B cell (primary cell): Measurements from ENCODE around the gene APP. TPM values are rescaled to one million over a fixed set of nuclear protein-coding genes. Genes with fewer than 3 reads are reported as not detected.

Experiments
- ATAC-seq: fragments of 200-7000 bp; cut with Tn5 transposase; one replicate; pipeline ENCODE4 v1.10.0; 2021; ENCODE audit warnings: low read depth, mild to moderate bottlenecking, moderate number of reproducible peaks, moderate library complexity
- CTCF ChIA-PET: fragments of 350-600 bp; sonication (Branson Sonifier 250); formaldehyde crosslinking; loops from one replicate; lab custom pipeline; 2021; ENCODE audit warnings: antibody characterized with exemption, inconsistent platforms; lab: Charles Lee
- POLR2A ChIA-PET: fragments of 350-600 bp; sonication (Branson Sonifier 250); formaldehyde crosslinking; loops from one replicate; lab custom pipeline; 2021; ENCODE audit warnings: antibody characterized with exemption; lab: Charles Lee
- DNase-seq: peaks from one replicate; pipeline ENCODE4 v3.0.0; 2013
- H2AFZ ChIP-seq: 2 replicates; pipeline ENCODE4 v1.6.1; 2012; ENCODE audit warnings: mild to moderate bottlenecking, low read depth, low read length; ENCODE audit not compliant: insufficient read depth, poor library complexity, severe bottlenecking
- H3K27ac ChIP-seq, 2 donors: 1 replicate in 1 of 2; 2 replicates in 1 of 2; pipeline ENCODE4 v1.5.1; 2012 to 2013; ENCODE audit warnings: low read length in 2 of 2, mild to moderate bottlenecking in 2 of 2, moderate library complexity in 1 of 2
- H3K27me3 ChIP-seq, 4 experiments: fragments of 200-600 bp in 1 of 4; sonication (generic) in 1 of 4; replicated peaks in 1 of 4; 1 replicate in 2 of 4; 2 replicates in 2 of 4; pipeline versions ENCODE4 v1.6.1 to v1.7.0; 2013 to 2016; ENCODE audit warnings: low read length in 3 of 4, mild to moderate bottlenecking in 2 of 4, mixed read lengths in 1 of 4, moderate library complexity in 1 of 4; ENCODE audit not compliant: insufficient read depth in 4 of 4, control insufficient read depth in 3 of 4; ENCODE audit errors: control extremely low read depth in 1 of 4
- H3K36me3 ChIP-seq, 2 experiments: replicated peaks in 1 of 2; 1 replicate in 1 of 2; 2 replicates in 1 of 2; pipeline versions ENCODE4 v1.6.1 to v1.7.1; 2013; ENCODE audit warnings: low read length in 1 of 2; ENCODE audit not compliant: insufficient read depth in 2 of 2, control insufficient read depth in 1 of 2; ENCODE audit errors: control extremely low read depth in 1 of 2, extremely low read depth in 1 of 2
- H3K4me1 ChIP-seq, 2 donors: fragments of 200-600 bp in 1 of 2; sonication (generic) in 1 of 2; 1 replicate in 1 of 2; 2 replicates in 1 of 2; pipeline versions ENCODE4 v1.5.1 to v1.6.1; 2013 to 2017; ENCODE audit warnings: low read length in 2 of 2; ENCODE audit not compliant: control insufficient read depth in 2 of 2, insufficient read depth in 2 of 2
- H3K4me2 ChIP-seq: replicated peaks from 2 replicates; pipeline ENCODE3; 2012; ENCODE audit warnings: mild to moderate bottlenecking, low read depth, low read length; ENCODE audit not compliant: poor library complexity, severe bottlenecking
- H3K4me3 ChIP-seq, 5 experiments: fragments of 200-600 bp in 1 of 5; sonication (generic) in 1 of 5; 1 replicate in 3 of 5; 2 replicates in 2 of 5; pipeline versions ENCODE4 v1.5.1 to v1.7.0; 2011 to 2016; ENCODE audit warnings: low read length in 4 of 5, mild to moderate bottlenecking in 4 of 5, low read depth in 2 of 5, control low read depth in 1 of 5, moderate library complexity in 1 of 5; ENCODE audit not compliant: insufficient read depth in 1 of 5; ENCODE audit errors: control extremely low read depth in 1 of 5, extremely low read depth in 1 of 5
- H3K79me2 ChIP-seq: fragments of 200-600 bp; sonication (generic); one replicate; pipeline ENCODE4 v1.6.0; 2016; ENCODE audit warnings: low read length; ENCODE audit not compliant: control insufficient read depth, insufficient read depth
- H3K9ac ChIP-seq: fragments of 200-600 bp; sonication (generic); 2 replicates; pipeline ENCODE4 v1.6.1; 2017; ENCODE audit warnings: mild to moderate bottlenecking, low read length, moderate library complexity
- H3K9me3 ChIP-seq, 3 donors: one replicate each; pipeline versions ENCODE4 v1.6.1 to v1.7.1; 2013; ENCODE audit warnings: low read length in 2 of 3; ENCODE audit not compliant: control insufficient read depth in 2 of 3, insufficient read depth in 1 of 3; ENCODE audit errors: control extremely low read depth in 1 of 3
- H4K20me1 ChIP-seq: 2 replicates; pipeline ENCODE4 v1.6.0; 2012; ENCODE audit warnings: mild to moderate bottlenecking, low read length; ENCODE audit not compliant: insufficient read depth, control insufficient read depth, poor library complexity, severe bottlenecking
- H3K27ac Mint-ChIP-seq: one replicate; pipeline ENCODE4 v1.8.0; 2021; ENCODE audit warnings: mixed read lengths
- H3K27me3 Mint-ChIP-seq: one replicate; pipeline ENCODE4 v1.8.0; 2021; ENCODE audit warnings: mixed read lengths
- H3K4me1 Mint-ChIP-seq: one replicate; pipeline ENCODE4 v1.8.0; 2021; ENCODE audit warnings: mixed read lengths
- H3K4me3 Mint-ChIP-seq: one replicate; pipeline ENCODE4 v1.8.0; 2021; ENCODE audit warnings: mixed read lengths
- H3K9me3 Mint-ChIP-seq: one replicate; pipeline ENCODE4 v1.8.0; 2022; ENCODE audit warnings: mixed read lengths; ENCODE audit not compliant: insufficient read depth
- CTCF ChIP-seq: fragments of 200-600 bp; IDR thresholded peaks from one replicate; pipeline ENCODE4 v1.8.0; 2022; ENCODE audit warnings: antibody characterized with exemption, mild to moderate bottlenecking
- EZH2 ChIP-seq: IDR thresholded peaks from 2 replicates; pipeline ENCODE4 v1.6.1; 2012; ENCODE audit warnings: borderline replicate concordance, low read depth, mild to moderate bottlenecking, moderate library complexity, low read length; ENCODE audit not compliant: insufficient read depth, poor library complexity, severe bottlenecking
- WGBS: methylation state at CpG from one replicate; pipeline ENCODE4 v1.1.5; 2013; ENCODE audit warnings: missing lambda C conversion rate; ENCODE audit not compliant: insufficient coverage; 5-methylcytosine and 5-hydroxymethylcytosine counted together
- intact Hi-C: fragments of 100-400 bp; cut with micrococcal nuclease; formaldehyde crosslinking; loops from one replicate; pipeline ENCODE4 v1.10.0; 2022
- polyA plus RNA-seq: library from polyadenylated mRNA; depleted of rRNA; stranded (reverse); fragments of >200 nt; gene quantifications from 2 replicates; pipeline ENCODE4 v1.2.3, GENCODE V29; 2012
- total RNA-seq, 2 donors: library from RNA; stranded (reverse); fragments of 120-200 nt in 1 of 2; gene quantifications; 1 replicate in 1 of 2; 2 replicates in 1 of 2; pipeline versions ENCODE4 v1.2.3 to v1.2.4, GENCODE V29; 2013 to 2022

APP gene
- total and polyA plus RNA-seq, 2 donors (not counting 1 experiment from before 2014, with no cell fraction given): 28.3 to 34.7 TPM

- no peaks in the 10 kb centered on the region for H4K20me1 ChIP-seq
- ChIA-PET POLR2A (no interaction called here), CTCF (no interaction called here)
- no peak overlapping the region for H3K4me2 ChIP-seq
- H3K9me3 ChIP-seq: no peaks in the 10 kb centered on the region
- H3K79me2 ChIP-seq: no peaks in the 10 kb centered on the region
- H3K27me3 ChIP-seq: no peaks in the 10 kb centered on the region
- no peak overlapping the region for H3K27ac ChIP-seq
- WGBS: 90% methylated on average over 2 of the region's 6 CpGs
- DNase-seq (no peak), ATAC-seq (no peak)
- H3K9ac ChIP-seq: no peak overlapping the region
- Mint-ChIP-seq H3K27me3 (no peaks in the 10 kb centered on the region), H3K4me3 (no peak overlapping the region), H3K9me3 (no peaks in the 10 kb centered on the region), H3K27ac (no peak overlapping the region), H3K4me1 (peaks cover 14% of the 10 kb centered on the region)
- H2AFZ ChIP-seq: no peak overlapping the region
- peaks cover 10% of the 10 kb centered on the region in 2 donors for H3K4me1 ChIP-seq
- intact Hi-C loops: no loop called here
- H3K4me3 ChIP-seq: no peak overlapping the region
- TF ChIP-seq CTCF (no peak), EZH2 (no peak)
- H3K36me3 ChIP-seq: peaks cover 0 to 2% of the 10 kb centered on the region in 2 experiments
These were observed 254.3 kb downstream of the APP start for GRCh38 chr21:25916226-25916625.

- no peaks in the 10 kb centered on the region for H3K9me3 ChIP-seq
- no peak for ATAC-seq
These were observed 257.1 kb downstream of the APP start for GRCh38 chr21:25913479-25913878.

More at GRCh38 chr21:25913479-25913878, 257.1 kb downstream of the APP start:
- Mint-ChIP-seq H3K4me1 (peaks cover 14% of the 10 kb centered on the region), H3K27me3 (no peaks in the 10 kb centered on the region), H3K27ac (no peak overlapping the region), H3K9me3 (no peaks in the 10 kb centered on the region), H3K4me3 (no peak overlapping the region)
- no peak overlapping the region for H3K9ac ChIP-seq
- no peak for DNase-seq
- no peak overlapping the region for H3K4me3 ChIP-seq
- H4K20me1 ChIP-seq: no peaks in the 10 kb centered on the region
- peaks cover 0 to 2% of the 10 kb centered on the region in 2 experiments for H3K36me3 ChIP-seq
- H3K27me3 ChIP-seq: no peaks in the 10 kb centered on the region
- no peak overlapping the region for H2AFZ ChIP-seq
- CTCF ChIA-PET: no interaction called here
- intact Hi-C loops: no loop called here
- H3K4me2 ChIP-seq: peak overlapping the region; percentile 31
- H3K4me1 ChIP-seq: peaks cover 10% of the 10 kb centered on the region in 2 donors
- no peak overlapping the region for H3K27ac ChIP-seq
- no peaks in the 10 kb centered on the region for H3K79me2 ChIP-seq
- WGBS: 38% methylated on average over 1 of the region's 3 CpGs
- POLR2A ChIA-PET: no interaction called here
- no peak for TF ChIP-seq CTCF
- TF ChIP-seq EZH2: no peak
